H1 (cell line): ENCODE results near the gene TRAF6. TPM values are rescaled to one million over a fixed set of nuclear protein-coding genes. Genes with fewer than 3 reads are reported as not detected.

ENCODE experiments used
- polyA plus RNA-seq, 7 experiments: library from polyadenylated mRNA; depleted of rRNA in 3 of 7; stranded (reverse) in 5 of 7; unstranded in 2 of 7; fragments of >200 nt in 5 of 7; fragments of 200-250 nt in 2 of 7; gene quantifications; 1 replicate in 5 of 7; 2 replicates in 1 of 7; 4 replicates in 1 of 7; pipeline versions ENCODE4 v1.2.1 to v1.2.3, GENCODE V29; 2011 to 2013; ENCODE audit warnings: missing spikeins in 2 of 7, mixed read lengths in 2 of 7
- total RNA-seq: library from RNA; stranded (reverse); fragmentation: NEBNext Ultra II Directional; extraction: Animal tissue kit (Norgen Biotek cat#: 25700); gene quantifications from 2 replicates; pipeline ENCODE4 v1.2.1, GENCODE V29; 2021
- TF ChIP-seq, protein P1 (sequence below): fragments of 300-600 bp; sonication (generic); IDR thresholded peaks from 2 replicates; pipeline ENCODE4 v1.7.1; 2012; ENCODE audit warnings: low read length, moderate library complexity, mild to moderate bottlenecking, inconsistent platforms; ENCODE audit not compliant: insufficient replicate concordance

The TRAF6 gene
- total and polyA plus RNA-seq, 2 of the 8 experiments (the other 6 are each of a cell fraction or from before 2014, with no cell fraction given) = 4.6 to 8.8 TPM

DNA sequence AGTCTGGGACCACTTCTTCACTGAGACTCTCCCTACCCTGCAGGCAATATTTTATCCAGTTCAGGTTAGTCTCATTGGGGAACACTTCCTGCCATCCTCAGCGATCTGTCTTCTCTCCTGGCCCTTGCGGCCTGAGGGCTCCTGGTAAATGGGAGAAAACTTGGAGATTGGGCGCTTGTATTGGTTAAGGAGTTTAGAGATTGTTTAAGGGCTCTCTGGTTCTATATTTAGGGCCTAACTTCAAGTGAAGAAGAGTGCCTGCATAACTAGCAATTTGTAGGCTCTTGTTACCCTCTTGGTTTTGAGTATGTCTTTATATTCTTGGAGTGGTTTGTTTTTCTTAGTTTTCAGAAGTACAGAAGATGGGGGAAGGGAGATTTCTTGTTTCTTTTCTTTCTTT, 72.7 kb downstream of the TRAF6 start (continued):
- TF ChIP-seq, protein P1, sequence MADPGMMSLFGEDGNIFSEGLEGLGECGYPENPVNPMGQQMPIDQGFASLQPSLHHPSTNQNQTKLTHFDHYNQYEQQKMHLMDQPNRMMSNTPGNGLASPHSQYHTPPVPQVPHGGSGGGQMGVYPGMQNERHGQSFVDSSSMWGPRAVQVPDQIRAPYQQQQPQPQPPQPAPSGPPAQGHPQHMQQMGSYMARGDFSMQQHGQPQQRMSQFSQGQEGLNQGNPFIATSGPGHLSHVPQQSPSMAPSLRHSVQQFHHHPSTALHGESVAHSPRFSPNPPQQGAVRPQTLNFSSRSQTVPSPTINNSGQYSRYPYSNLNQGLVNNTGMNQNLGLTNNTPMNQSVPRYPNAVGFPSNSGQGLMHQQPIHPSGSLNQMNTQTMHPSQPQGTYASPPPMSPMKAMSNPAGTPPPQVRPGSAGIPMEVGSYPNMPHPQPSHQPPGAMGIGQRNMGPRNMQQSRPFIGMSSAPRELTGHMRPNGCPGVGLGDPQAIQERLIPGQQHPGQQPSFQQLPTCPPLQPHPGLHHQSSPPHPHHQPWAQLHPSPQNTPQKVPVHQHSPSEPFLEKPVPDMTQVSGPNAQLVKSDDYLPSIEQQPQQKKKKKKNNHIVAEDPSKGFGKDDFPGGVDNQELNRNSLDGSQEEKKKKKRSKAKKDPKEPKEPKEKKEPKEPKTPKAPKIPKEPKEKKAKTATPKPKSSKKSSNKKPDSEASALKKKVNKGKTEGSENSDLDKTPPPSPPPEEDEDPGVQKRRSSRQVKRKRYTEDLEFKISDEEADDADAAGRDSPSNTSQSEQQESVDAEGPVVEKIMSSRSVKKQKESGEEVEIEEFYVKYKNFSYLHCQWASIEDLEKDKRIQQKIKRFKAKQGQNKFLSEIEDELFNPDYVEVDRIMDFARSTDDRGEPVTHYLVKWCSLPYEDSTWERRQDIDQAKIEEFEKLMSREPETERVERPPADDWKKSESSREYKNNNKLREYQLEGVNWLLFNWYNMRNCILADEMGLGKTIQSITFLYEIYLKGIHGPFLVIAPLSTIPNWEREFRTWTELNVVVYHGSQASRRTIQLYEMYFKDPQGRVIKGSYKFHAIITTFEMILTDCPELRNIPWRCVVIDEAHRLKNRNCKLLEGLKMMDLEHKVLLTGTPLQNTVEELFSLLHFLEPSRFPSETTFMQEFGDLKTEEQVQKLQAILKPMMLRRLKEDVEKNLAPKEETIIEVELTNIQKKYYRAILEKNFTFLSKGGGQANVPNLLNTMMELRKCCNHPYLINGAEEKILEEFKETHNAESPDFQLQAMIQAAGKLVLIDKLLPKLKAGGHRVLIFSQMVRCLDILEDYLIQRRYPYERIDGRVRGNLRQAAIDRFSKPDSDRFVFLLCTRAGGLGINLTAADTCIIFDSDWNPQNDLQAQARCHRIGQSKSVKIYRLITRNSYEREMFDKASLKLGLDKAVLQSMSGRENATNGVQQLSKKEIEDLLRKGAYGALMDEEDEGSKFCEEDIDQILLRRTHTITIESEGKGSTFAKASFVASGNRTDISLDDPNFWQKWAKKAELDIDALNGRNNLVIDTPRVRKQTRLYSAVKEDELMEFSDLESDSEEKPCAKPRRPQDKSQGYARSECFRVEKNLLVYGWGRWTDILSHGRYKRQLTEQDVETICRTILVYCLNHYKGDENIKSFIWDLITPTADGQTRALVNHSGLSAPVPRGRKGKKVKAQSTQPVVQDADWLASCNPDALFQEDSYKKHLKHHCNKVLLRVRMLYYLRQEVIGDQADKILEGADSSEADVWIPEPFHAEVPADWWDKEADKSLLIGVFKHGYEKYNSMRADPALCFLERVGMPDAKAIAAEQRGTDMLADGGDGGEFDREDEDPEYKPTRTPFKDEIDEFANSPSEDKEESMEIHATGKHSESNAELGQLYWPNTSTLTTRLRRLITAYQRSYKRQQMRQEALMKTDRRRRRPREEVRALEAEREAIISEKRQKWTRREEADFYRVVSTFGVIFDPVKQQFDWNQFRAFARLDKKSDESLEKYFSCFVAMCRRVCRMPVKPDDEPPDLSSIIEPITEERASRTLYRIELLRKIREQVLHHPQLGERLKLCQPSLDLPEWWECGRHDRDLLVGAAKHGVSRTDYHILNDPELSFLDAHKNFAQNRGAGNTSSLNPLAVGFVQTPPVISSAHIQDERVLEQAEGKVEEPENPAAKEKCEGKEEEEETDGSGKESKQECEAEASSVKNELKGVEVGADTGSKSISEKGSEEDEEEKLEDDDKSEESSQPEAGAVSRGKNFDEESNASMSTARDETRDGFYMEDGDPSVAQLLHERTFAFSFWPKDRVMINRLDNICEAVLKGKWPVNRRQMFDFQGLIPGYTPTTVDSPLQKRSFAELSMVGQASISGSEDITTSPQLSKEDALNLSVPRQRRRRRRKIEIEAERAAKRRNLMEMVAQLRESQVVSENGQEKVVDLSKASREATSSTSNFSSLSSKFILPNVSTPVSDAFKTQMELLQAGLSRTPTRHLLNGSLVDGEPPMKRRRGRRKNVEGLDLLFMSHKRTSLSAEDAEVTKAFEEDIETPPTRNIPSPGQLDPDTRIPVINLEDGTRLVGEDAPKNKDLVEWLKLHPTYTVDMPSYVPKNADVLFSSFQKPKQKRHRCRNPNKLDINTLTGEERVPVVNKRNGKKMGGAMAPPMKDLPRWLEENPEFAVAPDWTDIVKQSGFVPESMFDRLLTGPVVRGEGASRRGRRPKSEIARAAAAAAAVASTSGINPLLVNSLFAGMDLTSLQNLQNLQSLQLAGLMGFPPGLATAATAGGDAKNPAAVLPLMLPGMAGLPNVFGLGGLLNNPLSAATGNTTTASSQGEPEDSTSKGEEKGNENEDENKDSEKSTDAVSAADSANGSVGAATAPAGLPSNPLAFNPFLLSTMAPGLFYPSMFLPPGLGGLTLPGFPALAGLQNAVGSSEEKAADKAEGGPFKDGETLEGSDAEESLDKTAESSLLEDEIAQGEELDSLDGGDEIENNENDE = no peak
